ENCODE measurements around the gene CLMP. TPM values are rescaled to one million over a fixed set of nuclear protein-coding genes. Genes with fewer than 3 reads are reported as not detected.
A peak's percentile ranks its signal among the peaks of the same experiment; 100 is the strongest.

The CLMP gene
- total RNA-seq, 1 experiment from 2014 or later = not detected

GRCh38 chr11:123063826-123064657 lies 131.0 kb downstream of the CLMP start:
- H3K4me3 Mint-ChIP-seq (ENCODE audit: low read depth, unreplicated experiment) = peak overlapping the region; percentile 86
- CTCF ChIA-PET = no interaction called here
- peak overlapping the region; percentile 98 for H3K27ac Mint-ChIP-seq (ENCODE audit: unreplicated experiment)
- intact Hi-C loops (cut with micrococcal nuclease; ENCODE audit: unreplicated experiment) = no loop called here
- peaks cover 7% of the 10 kb centered on the region for H3K4me1 Mint-ChIP-seq (ENCODE audit: low read depth, unreplicated experiment)
- DNase-seq = no peak
- no TSS peak for BruUV-seq (replicated peaks)
- no peaks in the 10 kb centered on the region for H3K27me3 Mint-ChIP-seq (ENCODE audit: unreplicated experiment)
- TF ChIP-seq CTCF (IDR thresholded peaks at IDR 0.05; ENCODE audit: unreplicated experiment) = no peak
- H3K36me3 Mint-ChIP-seq (ENCODE audit: insufficient read depth, unreplicated experiment) = peaks cover 47% of the 10 kb centered on the region
- no peaks in the 10 kb centered on the region for H3K9me3 Mint-ChIP-seq (ENCODE audit: low read depth, unreplicated experiment)

GRCh38 chr11:123062892-123063825 lies 131.9 kb downstream of the CLMP start:
- intact Hi-C loops (cut with micrococcal nuclease; ENCODE audit: unreplicated experiment) = no loop called here
- peak overlapping the region; percentile 86 for H3K4me3 Mint-ChIP-seq (ENCODE audit: low read depth, unreplicated experiment)
- BruUV-seq (replicated peaks) = TSS peak; percentile 76
- H3K27me3 Mint-ChIP-seq (ENCODE audit: unreplicated experiment) = no peaks in the 10 kb centered on the region
- TF ChIP-seq CTCF (IDR thresholded peaks at IDR 0.05; ENCODE audit: unreplicated experiment) = no peak
- peaks cover 8% of the 10 kb centered on the region for H3K4me1 Mint-ChIP-seq (ENCODE audit: low read depth, unreplicated experiment)
- peak overlapping the region; percentile 98 for H3K27ac Mint-ChIP-seq (ENCODE audit: unreplicated experiment)
- DNase-seq = peak; percentile 27
- peaks cover 56% of the 10 kb centered on the region for H3K36me3 Mint-ChIP-seq (ENCODE audit: insufficient read depth, unreplicated experiment)
- no peaks in the 10 kb centered on the region for H3K9me3 Mint-ChIP-seq (ENCODE audit: low read depth, unreplicated experiment)
- CTCF ChIA-PET = no interaction called here

GRCh38 chr11:123062158-123062891 lies 132.7 kb downstream of the CLMP start:
- H3K4me1 Mint-ChIP-seq (ENCODE audit: low read depth, unreplicated experiment) = peaks cover 14% of the 10 kb centered on the region
- no TSS peak for BruUV-seq (replicated peaks)
- no peaks in the 10 kb centered on the region for H3K9me3 Mint-ChIP-seq (ENCODE audit: low read depth, unreplicated experiment)
- TF ChIP-seq CTCF (IDR thresholded peaks at IDR 0.05; ENCODE audit: unreplicated experiment) = no peak
- intact Hi-C loops (cut with micrococcal nuclease; ENCODE audit: unreplicated experiment) = no loop called here
- peak; percentile 96 for DNase-seq
- CTCF ChIA-PET = interaction anchor here (0.5 to 1.1 kb wide), 4 partner anchors 39 to 1619 kb away, joined by 3 read pairs; no protein-coding TSS in a partner anchor
- H3K36me3 Mint-ChIP-seq (ENCODE audit: insufficient read depth, unreplicated experiment) = peaks cover 64% of the 10 kb centered on the region
- H3K27me3 Mint-ChIP-seq (ENCODE audit: unreplicated experiment) = no peaks in the 10 kb centered on the region
- H3K4me3 Mint-ChIP-seq (ENCODE audit: low read depth, unreplicated experiment) = peak overlapping the region; percentile 86
- peak overlapping the region; percentile 98 for H3K27ac Mint-ChIP-seq (ENCODE audit: unreplicated experiment)

Data from Calu3 (cell line).